Activated CD4-positive, alpha-beta T cell treated with anti-CD3 and anti-CD28 coated beads, Interleukin-2, amount 50 U/mL, for 4 hours (primary cell): ENCODE measurements around the gene JMY.

ENCODE experiments used
- DNase-seq, 2 experiments: peaks; one replicate each; pipeline ENCODE4 v3.0.0-alpha.2; 2020

Gene JMY

GRCh38 chr5:79295029-79295428, 59.1 kb downstream of the JMY start:
- DNase-seq = no peak

GRCh38 chr5:79297661-79298060, 61.7 kb downstream of the JMY start:
- DNase-seq = no peak

GRCh38 chr5:79301046-79301712, 65.2 kb downstream of the JMY start:
- no peak for DNase-seq

GRCh38 chr5:79302454-79302853, 66.5 kb downstream of the JMY start:
- DNase-seq = no peak

GRCh38 chr5:79305706-79306105, 69.8 kb downstream of the JMY start:
- DNase-seq = no peak

- no peak for DNase-seq
Observed at GRCh38 chr5:79318935-79319614, 83.1 kb downstream of the JMY start.

- no peak for DNase-seq
Observed at GRCh38 chr5:79329453-79329852, 93.5 kb downstream of the JMY start.

GRCh38 chr5:79330071-79330470, 94.1 kb downstream of the JMY start:
- DNase-seq = no peak

GRCh38 chr5:79333852-79334557, 98.1 kb downstream of the JMY start:
- no peak for DNase-seq

GRCh38 chr5:79346420-79346824, 110.5 kb downstream of the JMY start:
- DNase-seq = no peak

- DNase-seq = no peak
Observed at GRCh38 chr5:79349047-79349446, 113.1 kb downstream of the JMY start.

GRCh38 chr5:79349881-79350280, 114.0 kb downstream of the JMY start:
- no peak for DNase-seq

- no peak for DNase-seq
Observed at GRCh38 chr5:79357398-79357797, 121.5 kb downstream of the JMY start.
